ENCODE results near the gene SETD1A.
A peak's percentile ranks its signal among the peaks of the same experiment; 100 is the strongest.

SETD1A gene

DNA sequence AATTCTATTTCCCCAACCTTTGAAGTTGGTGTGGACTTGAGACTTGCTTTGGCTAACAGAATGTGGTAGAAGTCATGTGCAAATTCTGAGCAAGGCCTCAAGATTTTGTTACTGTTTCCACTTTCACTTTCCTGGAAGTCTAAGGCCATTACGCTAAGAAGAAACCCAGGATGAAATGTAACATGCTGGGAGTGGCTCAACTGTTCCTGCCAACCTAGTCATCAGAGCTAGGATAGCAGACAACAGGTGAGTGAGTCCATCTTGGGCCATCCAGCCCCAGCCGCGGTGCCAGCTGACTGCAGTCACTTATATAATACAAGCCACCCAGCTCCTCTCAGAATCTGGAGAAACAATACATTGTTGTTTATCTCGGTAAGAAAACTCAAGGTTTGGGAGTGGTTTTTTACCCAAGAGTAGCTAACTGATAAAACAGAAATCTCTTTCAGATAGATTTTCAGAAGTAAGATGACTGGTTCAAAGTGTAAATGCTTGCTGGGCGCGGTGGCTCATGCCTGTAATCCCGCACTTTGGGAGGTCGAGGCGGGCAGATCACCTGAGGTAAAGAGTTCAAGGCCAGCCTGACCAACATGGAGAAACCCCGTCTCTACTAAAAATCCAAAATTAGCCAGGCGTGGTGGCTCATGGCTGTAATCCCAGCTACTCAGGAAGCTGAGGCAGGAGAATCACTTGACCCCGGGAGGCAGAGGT is 65.1 kb downstream of the SETD1A start:
- no peak for DNase-seq

DNA sequence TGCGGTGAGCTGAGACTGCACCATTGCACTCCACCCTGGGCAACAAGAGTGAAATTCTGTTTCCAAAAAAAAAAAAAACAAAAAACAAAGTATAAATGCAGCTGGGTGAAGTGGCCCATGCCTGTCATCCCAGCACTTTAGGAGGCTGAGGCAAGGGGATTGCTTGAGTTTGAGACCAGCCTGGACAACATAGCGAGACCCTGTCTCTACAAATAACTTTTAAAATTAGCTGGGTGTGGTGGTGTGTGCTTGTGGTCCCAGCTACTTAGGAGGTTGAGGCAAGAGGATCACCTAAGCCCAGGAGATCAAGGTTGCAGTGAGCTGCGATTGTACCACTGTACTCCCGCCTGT is 65.7 kb downstream of the SETD1A start:
- no peak for DNase-seq

DNA sequence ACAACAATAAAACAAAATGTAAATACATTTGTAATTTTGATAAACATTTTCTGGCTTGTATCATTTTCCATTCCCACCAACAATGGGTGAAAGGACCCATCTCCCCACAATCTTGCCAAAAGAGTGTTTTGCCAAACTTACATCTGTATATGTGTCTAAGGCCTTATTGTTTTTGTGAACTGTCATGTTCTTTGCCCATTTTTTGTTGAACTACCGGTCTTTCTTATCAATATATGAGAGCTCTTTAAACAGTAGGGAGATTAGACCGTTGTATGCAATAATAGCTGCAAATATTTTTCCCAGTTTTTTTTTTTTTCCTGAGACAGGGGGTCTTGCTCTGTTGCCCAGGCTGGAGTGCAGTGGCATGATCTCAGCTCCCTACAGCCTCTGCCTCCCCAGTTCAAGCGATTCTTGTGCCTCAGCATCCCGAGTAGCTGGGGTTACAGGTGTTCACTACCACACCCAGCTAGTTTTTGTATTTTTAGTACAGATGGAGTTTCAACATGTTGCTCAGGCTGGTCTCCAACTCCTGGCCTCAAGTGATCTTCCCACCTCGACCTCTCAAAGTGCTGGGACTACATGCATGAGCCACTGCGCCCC is 66.2 kb downstream of the SETD1A start:
- DNase-seq, result no peak

DNA sequence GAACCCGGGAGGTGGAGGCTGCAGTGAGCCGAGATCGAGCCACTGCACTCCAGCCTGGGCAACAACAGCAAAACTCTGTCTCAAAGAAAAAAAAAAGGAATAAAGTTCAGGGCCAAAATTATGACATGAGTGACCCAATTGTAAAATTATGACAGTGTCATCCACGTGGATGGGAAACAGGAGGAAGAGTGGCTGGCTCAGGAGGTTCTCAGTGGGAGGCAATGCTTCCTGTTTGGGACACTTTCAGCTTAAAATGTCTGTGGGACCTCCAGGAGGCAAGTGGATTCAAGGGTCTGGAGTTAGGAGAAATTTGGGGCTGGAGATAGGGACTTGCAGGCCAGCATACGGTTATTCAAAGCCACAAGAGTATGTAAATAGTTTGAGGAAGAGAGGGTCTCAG is 67.8 kb downstream of the SETD1A start:
- no peak for DNase-seq

DNA sequence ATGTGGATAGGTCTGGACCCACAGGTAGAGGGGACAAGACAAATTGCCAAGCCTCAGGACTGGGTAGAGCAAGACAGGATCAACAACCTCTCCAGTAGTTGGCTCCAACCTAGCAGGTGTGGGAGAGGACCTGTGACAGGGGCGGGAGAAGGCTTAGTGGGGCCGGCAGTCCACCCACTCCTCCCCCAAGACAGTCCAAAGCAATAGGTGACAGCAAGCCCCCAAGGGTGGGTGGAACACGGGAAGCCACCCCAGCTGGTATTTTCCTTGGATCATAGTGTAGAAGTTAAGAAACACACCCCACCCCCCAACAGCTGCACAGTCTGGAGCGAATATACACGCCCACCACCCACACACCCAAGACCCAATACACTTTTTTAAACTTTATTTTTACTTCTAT is 71.7 kb downstream of the SETD1A start:
- no peak for DNase-seq

DNA sequence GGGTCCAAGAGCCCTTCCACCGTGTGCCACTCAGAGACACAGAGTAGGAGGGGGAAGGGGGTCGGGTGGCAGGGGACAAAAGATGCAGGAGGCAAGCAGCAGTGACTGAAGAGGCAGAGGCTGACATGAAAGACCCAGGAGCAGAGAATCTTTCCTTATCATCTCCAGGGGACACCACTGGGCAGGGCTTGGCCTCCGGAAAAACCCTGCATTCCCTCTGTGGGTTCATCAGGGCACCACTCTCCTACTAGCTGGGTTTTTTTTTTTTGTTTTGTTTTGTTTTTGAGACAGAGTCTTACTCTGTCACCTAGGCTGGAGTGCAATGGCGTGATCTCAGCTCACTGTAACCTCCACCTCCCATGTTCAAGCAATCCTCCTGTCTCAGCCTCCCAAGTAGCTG is 73.7 kb downstream of the SETD1A start:
- DNase-seq, result no peak

DNA sequence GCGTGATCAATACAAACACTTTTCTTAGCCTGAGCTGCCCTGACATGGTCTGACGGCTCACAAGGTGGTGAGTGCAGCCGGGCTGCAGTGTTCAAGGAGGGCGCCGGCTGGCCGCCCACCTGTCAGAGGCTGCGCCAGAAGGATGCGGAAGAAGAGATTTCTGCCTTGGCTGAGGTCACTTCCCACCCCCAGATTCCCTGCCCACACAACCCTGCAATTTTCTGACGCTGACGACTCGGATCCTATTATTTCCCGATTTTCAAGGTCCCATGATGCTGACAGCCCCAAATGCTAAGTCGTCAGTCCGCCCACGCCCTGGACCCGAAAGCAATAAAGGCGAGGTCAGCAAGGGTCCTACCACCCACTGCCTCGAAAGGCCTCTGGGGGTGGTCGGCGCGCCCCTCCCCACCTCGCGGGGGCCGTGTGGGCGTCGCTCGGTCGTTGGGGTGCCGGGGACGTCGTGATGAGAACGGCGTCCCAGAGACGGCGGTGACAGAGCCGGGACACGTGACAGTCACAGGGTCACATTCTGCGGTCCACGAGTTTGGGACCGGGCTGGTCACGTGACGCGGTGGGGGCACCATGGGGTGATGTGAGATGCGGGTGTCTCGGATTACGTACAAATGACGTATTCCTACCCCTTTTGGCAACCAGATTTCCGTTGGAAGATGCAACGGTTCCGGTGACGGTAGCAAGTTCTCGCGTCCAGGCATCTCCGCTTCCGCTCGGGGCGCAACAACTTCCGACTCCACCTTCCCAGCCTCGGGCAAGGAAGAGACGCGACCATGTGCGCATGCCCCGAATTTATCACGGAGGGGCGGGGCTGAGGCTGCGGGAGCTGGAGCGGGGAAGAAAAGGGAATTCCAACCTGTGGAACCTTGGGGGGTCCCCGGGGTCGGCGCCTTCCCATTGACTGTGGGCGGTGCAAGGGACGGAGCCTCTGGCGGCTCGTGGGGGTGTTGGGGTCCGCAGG is 75.5 kb downstream of the SETD1A start, which contains the start of gene STX4:
Gene STX4 (plus strand): TSS at position 823 of the 973 bp plus-strand sequence. CDS start 248 bp downstream, outside the sequence.
- peak; percentile 86 for DNase-seq

DNA sequence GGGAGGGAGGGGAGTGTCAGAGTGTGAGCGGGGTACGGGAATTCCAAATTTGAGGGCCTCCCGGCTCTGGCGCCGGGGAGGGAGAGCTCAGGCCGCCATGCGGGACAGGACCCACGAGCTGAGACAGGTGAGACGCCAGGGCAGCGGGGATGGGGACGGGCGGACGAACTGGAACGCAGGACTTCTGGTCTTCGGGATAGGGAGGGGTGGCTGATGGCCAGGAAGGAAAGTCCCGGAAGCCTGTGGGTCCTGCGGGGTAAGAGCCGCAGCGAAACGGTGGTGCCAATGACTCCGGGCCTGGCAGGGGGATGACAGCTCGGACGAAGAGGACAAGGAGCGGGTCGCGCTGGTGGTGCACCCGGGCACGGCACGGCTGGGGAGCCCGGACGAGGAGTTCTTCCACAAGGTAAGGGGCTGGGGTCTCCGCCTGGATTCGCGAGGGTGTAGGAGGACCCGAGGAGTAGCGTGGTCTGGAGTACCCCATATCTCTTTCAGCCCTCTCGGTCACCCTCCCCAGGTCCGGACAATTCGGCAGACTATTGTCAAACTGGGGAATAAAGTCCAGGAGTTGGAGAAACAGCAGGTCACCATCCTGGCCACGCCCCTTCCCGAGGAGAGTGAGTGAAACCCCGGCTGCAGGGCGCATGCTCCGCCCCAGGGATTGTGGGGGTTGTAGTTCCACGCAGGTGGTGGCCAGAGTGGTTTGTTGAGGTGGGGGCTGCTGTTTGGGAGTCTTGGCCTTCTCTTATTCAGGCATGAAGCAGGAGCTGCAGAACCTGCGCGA is 76.3 kb downstream of the SETD1A start:
- peak; percentile 79 for DNase-seq
